GDM1 (cell line): ENCODE measurements around the gene TRIM10.
A peak's percentile ranks its signal among the peaks of the same experiment; 100 is the strongest.
"Not testable (repeated sequence)": the region's sequence is repeated elsewhere in the genome, so short reads cannot be mapped to it uniquely, and the experiment has no call there.

Experiments
- DNase-seq: peaks from one replicate; lab custom pipeline; 2025; lab: John Stamatoyannopoulos, UW

Gene TRIM10

DNA sequence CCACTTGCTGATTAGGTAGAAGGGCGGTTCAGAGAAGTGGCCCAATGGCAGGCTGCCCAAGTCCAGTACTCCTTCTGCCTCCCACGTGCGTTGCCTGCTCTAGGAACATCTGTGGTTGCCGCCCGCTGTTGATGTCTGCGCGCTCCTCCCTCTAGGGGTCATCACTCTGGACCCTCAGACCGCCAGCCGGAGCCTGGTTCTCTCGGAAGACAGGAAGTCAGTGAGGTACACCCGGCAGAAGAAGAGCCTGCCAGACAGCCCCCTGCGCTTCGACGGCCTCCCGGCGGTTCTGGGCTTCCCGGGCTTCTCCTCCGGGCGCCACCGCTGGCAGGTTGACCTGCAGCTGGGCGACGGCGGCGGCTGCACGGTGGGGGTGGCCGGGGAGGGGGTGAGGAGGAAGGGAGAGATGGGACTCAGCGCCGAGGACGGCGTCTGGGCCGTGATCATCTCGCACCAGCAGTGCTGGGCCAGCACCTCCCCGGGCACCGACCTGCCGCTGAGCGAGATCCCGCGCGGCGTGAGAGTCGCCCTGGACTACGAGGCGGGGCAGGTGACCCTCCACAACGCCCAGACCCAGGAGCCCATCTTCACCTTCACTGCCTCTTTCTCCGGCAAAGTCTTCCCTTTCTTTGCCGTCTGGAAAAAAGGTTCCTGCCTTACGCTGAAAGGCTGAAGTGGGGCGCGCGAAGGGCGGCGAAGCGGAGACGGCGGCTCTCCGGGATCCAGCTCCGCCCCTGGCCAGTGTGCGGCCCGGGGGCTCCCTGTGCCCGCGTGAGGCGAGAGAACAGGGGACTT lies 10.9 kb upstream of the TRIM10 start:
- no peak for DNase-seq

DNA sequence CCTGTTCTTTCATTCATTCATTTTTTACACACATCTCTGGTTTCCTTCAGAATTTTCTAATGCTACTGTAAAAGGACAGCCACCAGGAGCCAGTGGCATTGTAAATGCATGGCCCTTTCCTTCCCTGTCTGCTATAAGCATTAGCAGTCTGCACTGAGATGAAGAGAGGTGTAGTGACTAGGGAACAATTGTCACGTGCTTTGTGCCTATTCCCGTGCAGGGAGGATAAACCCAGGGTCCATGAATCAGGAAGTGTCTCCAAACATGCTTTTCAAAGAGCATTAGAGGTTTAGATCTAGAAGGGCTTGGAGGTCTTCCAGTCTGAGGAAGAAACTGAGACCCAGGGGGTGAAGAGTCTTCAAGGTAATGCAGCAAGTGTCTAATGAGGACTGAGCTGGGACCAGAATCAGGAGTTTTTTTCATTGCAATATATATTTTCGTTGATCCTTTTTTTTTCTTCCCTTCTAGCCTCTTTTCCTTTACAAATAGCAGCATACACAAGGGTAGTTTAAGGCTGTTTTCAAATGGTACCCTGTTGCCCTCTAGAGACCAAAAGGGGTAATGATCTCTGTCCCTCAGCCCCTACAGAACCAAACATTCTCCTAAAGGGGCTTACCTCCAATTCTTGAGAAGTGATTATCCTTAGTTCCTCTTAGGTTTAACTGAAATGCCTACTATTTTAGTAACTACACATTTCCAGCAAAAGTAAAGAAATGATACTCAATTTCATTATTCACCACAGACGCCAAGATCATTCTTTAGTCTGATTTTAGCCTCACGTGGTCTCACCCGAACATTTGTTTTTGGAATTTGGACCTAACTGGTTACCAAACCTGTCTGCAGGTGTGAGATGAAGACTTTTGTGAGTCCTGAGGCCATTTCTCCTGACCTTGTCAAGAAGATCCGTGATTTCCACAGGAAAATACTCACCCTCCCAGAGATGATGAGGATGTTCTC lies 8.9 kb upstream of the TRIM10 start:
- DNase-seq, result peak; percentile 44

DNA sequence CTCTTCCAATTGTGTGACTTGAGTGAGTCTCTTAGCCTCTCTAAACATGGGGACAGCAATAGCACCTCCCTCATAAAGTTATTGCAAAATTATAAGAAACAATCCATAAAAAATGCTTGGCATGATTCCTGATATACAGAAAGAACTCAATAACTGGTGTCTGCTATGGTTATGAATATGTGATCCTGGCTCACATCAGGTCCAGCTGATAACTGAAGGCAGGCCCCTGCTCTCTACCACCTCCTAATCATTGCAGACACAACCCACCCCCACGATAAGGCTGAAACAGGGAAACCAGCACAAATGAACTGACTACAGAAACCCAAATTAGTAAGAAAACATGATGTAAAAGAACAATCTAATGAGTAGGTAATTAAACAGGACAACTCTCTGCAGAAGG lies 7.7 kb upstream of the TRIM10 start:
- no peak for DNase-seq

DNA sequence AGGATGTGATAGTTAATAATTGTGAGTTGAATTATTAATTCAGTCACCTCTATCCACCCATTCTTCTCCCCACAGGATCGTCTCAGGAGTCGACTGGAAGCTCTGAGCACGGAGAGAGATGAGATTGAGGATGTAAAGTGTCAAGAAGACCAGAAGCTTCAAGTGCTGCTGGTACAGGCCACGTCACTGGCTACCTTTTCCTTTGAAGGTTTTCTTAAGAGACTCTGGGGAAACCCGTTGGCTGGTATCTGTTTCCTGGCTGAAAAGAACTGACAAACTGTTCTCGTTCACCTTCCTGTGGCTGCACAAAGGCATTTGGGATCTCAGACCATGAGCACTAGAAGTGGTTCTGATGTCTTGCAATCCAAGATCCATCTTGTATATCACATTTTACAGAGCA lies 6.1 kb upstream of the TRIM10 start:
- DNase-seq, result no peak

DNA sequence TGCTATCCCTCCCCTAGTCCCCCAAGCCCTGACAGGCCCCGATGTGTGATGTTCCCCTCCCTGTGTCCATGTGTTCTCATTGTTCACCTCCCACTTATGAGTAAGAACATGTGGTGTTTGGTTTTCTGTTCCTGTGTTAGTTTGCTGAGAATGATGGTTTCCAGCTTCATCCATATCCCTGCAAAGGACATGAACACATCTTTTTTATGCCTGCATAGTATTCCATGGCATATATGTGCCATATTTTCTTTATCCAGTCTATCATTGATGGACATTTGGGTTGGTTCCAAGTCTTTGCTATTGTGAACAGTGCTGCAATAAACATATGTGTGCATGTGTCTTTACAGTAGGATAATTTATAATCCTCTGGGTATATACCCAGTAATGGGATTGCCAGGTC lies 4.2 kb upstream of the TRIM10 start:
- DNase-seq, result not testable (repeated sequence)

DNA sequence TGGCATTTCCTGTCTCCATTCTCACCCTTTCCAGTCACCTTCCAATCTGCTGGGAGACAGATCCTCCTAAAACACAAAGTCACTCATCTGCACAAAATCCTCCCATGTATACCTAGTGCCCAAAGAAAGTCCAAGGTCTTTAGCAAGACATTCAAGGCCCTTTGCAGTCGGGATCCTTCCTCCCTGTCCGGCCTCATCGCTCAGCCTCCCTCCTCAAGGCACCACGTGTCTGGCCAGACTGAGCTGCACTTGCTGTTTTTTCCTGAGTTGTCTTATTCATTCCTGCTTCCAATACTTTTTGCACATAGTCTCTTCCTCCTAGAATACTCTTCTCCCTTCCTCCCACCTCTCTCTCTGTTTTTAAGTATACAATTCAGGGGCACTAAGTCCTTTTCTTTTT lies 3.7 kb upstream of the TRIM10 start:
- no peak for DNase-seq

DNA sequence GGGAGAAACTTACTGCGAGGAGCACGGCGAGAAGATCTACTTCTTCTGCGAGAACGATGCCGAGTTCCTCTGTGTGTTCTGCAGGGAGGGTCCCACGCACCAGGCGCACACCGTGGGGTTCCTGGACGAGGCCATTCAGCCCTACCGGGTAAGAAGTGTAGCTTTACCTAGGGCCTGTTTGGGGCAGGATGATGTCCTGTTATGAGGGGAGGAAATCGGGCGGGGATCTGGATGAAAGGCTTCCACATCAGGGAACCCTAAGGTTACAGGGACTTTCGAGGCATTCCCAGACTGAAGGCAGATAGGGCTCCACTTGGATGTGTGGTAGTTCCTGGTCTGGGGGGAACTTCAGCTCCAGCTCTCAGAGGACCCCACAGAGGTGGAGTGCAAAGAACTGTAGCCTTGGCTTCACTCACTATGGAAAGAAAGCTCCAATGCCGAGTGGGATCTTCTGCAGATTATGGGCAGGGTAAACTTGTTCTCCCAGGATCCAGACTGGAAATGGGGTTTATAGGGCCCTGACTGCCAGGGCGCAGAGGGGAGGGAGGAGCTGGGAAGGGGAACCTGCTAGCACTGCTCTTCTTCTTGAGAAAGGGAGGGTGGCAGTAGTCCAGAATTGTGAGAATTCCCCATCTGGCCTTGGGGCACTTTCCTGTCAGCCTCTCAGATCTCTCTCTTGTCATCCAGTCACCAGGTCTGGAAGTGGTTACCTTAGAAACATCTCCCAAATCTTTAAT lies 3.1 kb upstream of the TRIM10 start:
- no peak for DNase-seq

DNA sequence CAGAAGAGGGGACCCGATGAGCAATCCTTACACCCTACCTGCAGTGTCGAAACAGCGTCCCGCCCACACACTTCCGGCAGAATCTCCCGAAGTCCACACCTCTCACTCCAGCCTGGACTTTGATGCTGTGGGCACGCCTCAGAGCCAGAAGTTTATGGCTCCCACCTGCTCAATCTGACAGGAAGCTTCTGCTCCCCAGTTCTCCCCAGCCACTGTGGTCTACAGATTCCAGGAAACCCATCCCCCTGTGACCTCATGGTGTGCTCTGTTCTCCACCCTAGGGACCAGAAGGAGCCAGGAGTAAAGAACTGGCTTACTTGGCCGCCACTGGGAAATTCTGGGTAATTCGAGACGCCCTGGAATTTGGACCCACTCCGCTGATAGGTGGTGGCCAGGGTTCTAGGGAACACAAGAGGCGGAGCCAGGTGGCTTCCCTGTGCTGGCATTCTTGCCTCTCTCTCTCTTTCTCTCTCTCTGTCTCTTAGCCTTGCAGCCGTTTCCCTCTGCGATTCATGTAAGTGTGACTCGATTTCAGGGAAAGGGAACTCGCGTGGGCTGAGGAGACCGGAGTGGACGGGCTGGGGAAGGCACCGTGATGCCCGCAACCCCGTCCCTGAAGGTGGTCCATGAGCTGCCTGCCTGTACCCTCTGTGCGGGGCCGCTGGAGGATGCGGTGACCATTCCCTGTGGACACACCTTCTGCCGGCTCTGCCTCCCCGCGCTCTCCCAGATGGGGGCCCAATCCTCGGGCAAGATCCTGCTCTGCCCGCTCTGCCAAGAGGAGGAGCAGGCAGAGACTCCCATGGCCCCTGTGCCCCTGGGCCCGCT lies 2.3 kb upstream of the TRIM10 start, which contains the start of gene TRIM15:
Gene TRIM15, plus strand, starts transcription at position 457 of the 828 bp plus-strand sequence. Its CDS starts 139 bp downstream, at position 596.
- DNase-seq, result no peak

DNA sequence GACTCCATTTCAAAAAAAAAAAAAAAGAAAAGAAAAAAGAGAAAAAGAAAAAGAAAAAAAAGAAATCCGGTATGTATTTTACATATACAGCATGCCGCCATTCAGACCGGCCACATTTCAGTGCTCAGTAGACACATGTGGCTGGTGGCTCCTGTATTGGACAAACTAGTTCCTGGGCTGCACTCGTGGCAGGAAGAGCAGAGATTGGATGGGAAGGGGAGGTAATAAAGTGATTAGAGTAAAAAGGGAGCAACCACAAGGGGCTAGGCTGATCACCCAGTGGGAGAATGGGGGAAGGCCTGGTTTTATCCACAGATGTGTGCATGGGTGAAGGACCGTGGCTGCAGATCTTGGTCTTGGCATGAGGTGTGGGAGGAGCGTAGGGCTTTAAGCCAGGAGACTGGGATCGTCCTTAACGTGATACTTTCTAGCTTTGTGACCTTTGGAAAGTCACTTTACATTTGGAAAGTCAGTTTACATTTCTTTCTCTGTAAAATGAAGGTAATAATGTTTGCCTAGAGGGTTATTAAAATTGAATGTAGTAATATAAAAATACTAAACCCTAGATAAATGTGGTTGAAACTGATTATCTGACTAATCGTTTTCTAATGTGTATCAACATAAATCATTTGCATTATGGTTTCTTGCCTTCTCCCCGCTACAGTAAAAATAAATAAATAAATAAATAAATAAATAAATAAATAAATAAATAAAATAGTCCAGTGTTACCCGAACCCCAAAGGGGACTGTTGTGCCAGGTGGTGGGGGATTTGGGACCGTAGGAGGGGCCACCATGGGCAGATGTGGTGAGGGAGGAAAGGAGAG lies 1.5 kb upstream of the TRIM10 start:
- DNase-seq, result no peak

DNA sequence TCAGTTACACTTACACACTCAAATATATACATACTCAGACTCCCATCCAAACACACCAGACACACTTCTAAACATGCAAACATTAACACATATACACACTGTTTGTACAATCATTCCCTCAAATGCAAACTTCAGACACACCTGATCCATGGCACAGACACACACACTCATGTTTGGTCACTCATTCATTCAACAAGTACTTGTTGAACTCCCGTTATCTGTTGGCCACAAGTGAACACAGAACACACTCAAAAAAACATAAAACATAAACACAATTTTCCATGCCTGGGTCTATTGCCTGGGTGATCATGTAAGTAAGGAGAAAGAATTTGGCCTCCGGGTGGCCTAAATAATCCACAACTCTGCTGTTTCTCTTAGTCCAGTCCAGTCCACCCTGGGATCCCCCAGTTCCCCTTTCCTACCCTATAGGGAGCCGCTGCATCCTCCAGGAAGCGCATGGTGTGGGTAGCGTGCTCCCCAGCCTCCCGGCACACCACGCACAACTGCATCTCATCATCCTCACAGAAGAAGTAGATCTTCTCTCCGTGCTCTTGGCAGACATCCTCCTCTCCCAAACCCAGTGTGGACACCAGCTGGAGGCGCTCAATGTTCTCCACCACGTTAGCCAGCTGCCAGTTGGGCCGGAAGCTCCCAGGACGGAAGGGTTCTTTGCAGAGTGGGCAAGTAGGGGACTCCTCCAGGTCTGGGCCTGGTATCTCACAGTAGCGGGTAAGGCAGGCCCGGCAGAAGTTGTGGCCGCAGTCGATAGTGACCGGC lies 815 bp downstream of the TRIM10 start:
- DNase-seq, result no peak

DNA sequence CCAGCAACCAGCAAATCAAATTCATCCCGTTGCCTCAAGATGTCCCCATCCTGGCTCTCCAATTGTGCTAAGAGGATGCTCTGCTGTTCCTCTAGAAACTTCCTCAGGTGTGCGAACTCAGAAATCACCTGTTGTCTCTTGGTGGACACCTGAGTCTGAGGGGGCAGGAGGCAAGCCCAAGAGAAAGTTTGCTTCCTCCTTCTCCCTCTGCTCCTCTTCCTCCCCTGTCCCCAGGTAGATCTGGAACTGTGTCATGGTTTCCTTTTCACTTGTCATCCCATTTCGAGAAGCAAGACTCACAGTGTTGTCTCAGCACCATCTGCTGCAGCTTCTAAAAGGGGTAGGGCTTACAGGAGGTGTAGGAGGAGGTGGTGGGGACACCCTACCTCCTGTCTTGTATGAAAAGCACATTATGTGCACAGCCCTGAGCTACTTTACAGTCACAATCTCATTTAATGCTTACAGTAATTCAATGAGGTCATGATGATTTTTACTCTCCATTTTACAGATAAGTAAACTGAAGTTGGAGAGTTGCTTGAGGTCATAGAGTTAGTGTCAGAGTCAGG lies 2.5 kb downstream of the TRIM10 start:
- no peak for DNase-seq

DNA sequence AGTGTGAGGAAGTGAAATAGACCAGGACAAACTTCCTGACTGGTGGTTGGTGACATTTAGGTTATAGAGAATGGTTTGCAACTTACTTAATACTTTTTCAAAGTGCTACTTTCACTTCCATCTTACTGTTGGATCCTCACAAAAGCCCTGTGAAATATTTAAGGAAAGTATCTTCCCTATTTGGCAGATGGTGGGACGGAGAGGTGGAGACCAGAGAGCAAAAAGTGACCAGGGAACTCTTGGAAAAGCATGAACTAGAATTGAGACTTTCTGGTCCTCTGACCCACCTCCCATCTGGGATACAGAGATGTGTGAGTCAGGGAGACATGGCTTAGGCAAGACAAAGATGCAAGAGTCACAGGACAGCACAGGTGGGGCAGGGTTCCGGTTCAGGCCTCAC lies 3.0 kb downstream of the TRIM10 start:
- DNase-seq, result no peak

DNA sequence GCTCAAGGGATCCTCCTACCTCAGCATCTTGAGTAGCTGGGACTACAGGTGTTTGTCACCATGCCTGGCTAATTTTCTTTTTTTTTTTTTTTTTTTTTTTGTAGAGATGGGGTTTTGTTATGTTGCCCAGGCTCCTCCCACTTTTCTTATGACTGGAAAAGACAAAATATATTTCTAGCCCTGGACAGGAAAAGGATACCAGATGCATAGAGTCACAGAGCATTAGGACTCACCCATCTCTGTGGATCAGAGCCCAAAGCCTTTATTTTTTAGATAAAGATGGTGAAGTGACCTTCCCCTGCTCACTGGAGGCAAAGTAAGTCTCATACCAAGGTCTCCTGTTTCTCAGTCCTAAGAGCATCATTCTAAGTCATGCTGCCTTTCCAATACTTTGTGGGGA lies 3.4 kb downstream of the TRIM10 start:
- no peak for DNase-seq

DNA sequence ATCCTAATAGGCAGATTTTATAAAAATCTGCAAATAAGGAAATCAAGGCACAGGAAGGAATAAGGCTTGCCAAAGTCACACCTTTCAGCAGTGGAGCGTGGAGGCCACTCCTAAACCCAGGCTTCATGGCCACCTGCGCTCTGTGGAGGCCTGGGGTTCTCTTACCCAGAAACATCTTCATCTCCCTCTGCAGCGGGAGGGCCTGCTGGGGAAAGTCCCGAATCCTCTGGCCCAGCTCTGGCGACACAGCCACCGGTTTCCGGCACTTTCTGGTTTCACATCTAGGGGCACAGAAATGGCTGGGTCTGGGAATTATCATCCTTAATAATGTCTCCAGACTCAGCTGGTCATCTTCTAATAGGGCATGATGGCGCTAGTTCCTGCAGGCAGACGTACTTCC lies 4.2 kb downstream of the TRIM10 start:
- DNase-seq, result no peak

DNA sequence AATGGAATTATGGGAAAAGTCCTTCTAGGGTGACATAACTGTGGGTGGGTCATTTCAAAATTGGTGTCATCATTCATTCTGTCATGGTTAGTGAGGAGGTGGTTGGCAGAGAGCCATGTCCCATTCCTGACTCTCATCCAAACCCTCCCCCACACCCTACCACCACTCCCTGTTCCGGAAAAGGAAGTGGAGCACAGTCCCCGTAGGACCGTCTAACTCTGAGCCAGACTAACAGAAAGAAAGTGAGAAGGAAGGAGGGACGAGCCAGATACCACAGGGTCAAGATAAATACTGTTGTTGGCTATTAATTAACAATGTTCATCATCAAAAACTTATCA lies 4.8 kb downstream of the TRIM10 start:
- no peak for DNase-seq

DNA sequence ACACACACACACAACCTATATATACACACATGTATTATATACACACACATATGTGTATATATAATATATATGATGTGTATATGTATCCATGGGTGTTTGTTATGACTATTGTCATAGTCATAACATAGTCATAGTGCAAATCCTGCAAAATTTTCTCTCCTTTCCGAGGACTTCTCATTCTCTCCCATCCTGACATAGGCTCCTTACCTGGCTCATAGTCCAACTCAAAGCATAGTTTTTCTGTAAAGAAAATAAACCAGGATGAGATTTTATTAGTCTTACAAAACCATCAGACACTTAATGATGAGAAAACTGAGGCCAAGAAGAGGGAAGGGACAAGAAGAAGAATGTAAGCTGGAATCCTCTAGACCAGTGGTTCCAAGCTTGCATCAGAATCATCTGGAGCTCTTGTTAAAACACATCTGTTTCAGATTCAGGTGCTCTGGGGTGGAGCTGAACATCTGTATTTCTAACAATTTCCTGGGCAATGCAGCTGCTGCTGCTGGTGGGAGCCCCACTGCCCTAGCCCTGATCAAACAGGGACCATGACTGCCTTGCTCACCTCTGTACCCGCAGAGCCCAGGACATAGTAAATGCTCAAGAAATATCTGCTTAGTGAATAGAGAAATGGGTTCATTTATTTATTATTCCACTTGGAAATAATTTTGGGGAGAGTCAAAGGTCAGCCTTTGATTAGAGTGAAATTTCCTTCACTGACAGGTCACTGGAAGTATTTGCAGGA lies 5.3 kb downstream of the TRIM10 start:
- no peak for DNase-seq

DNA sequence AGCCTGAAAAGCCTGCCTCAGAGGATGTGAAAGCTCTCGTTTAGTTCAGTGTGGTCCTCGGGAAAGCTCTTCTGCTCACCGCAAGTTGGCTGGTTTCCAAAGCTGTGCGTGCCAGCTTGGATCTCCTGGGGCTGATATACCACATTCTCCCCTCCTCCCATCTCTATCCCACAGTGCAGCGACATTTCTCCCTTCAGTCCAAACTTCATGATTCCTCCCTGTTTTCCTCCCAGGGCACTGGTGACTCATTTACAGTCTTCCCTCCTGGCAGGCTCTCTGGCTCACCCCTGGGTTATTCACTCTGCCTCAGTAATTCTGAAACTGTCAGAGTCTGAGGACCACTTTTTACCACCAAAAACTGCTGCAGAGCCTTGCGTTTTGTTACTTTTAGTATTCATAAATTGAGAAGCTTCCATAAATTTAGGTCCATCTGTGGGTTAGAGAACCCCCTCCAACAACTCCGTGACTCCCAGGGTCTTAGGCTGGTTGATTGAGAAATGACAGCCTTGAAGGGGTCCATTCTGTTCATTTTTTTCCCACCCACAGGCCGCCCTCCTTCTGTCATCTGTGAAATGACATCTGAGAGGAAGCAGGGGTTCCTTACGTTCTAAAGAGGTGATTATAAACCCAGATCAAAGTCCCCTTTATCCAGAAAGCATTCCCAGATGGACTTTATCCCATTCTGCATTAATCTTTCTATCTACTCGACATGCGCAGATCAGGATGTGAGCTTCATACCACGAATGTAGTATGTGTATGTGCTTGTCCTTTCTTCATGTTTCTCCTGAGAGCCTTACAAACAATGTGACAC lies 6.1 kb downstream of the TRIM10 start:
- no peak for DNase-seq

DNA sequence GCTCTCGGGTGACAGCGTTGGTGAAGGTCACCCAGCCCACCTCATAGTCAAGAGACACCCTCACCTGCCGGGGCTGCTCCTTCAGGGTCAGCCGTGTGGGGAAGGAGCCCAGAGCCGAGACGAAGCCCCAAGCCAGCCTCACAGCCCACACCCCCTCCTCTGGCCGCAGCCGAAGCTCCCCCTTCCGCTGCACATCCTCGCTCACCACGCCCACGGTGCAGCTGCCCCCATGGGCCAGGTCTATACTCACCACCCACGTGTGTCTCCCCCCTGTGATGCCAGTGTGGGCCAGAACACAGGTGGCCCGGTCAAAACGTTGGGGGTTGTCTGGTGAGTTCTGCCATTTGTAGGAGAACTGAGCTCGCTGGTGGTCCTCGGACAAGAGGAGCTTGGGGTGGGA lies 7.0 kb downstream of the TRIM10 start:
- DNase-seq, result no peak
